HEK293T (cell line): ENCODE results near the gene VDR.

ENCODE experiments used
- BHLHE40 ChIP-seq: fragments of 450-650 bp; IDR thresholded peaks from 2 replicates; pipeline ENCODE4 v1.6.1; 2016; ENCODE audit warnings: mild to moderate bottlenecking, moderate library complexity, borderline replicate concordance
- CTBP1 ChIP-seq: fragments of 450-650 bp; IDR thresholded peaks from 2 replicates; pipeline ENCODE4 v1.6.1; 2016; ENCODE audit warnings: borderline replicate concordance
- ELF4 ChIP-seq: fragments of 450-650 bp; IDR thresholded peaks from 2 replicates; pipeline ENCODE4 v1.6.1; 2017; ENCODE audit warnings: antibody characterized with exemption
- FOXA1 ChIP-seq: fragments of 450-650 bp; IDR thresholded peaks from 2 replicates; pipeline ENCODE4 v1.6.1; 2016; ENCODE audit warnings: mild to moderate bottlenecking
- FOXK2 ChIP-seq: fragments of 450-650 bp; IDR thresholded peaks from 2 replicates; pipeline ENCODE4 v1.6.1; 2016; ENCODE audit warnings: mild to moderate bottlenecking
- FOXM1 ChIP-seq: fragments of 450-650 bp; IDR thresholded peaks from 2 replicates; pipeline ENCODE4 v1.6.1; 2017; ENCODE audit warnings: mild to moderate bottlenecking, borderline replicate concordance
- LEF1 ChIP-seq: fragments of 450-650 bp; IDR thresholded peaks from 2 replicates; pipeline ENCODE4 v1.6.1; 2017; ENCODE audit warnings: mild to moderate bottlenecking, borderline replicate concordance
- NFRKB ChIP-seq: fragments of 450-650 bp; IDR thresholded peaks from 2 replicates; pipeline ENCODE4 v1.6.1; 2016; ENCODE audit warnings: mild to moderate bottlenecking, moderate library complexity
- SP1 ChIP-seq: fragments of 450-650 bp; IDR thresholded peaks from 2 replicates; pipeline ENCODE4 v1.6.1; 2017

- TF ChIP-seq ELF4 (no peak), FOXM1 (no peak), BHLHE40 (no peak), CTBP1 (no peak), FOXA1 (no peak), SP1 (no peak), FOXK2 (no peak), NFRKB (no peak), LEF1 (no peak)
Observed at GRCh38 chr12:47800582-47800981, 104.2 kb downstream of the VDR start.
